AG09319 (cell line): ENCODE measurements around the gene CALCB.
"Not testable (repeated sequence)": the region's sequence is repeated elsewhere in the genome, so short reads cannot be mapped to it uniquely, and the experiment has no call there.

Experiments used
- DNase-seq: peaks from one replicate; pipeline ENCODE4 v3.0.0-alpha.2; 2010; ENCODE audit warnings: low read depth; ENCODE audit errors: extremely low read depth
- TF ChIP-seq, protein P1 (sequence below): IDR thresholded peaks from 2 replicates; pipeline ENCODE4 v1.5.1; 2011; ENCODE audit warnings: low read depth, mild to moderate bottlenecking, inconsistent platforms, low read length, moderate library complexity

CALCB gene

GRCh38 chr11:15038963-15039362 is 34.4 kb upstream of the CALCB start:
- DNase-seq: no peak
- TF ChIP-seq, protein P1, sequence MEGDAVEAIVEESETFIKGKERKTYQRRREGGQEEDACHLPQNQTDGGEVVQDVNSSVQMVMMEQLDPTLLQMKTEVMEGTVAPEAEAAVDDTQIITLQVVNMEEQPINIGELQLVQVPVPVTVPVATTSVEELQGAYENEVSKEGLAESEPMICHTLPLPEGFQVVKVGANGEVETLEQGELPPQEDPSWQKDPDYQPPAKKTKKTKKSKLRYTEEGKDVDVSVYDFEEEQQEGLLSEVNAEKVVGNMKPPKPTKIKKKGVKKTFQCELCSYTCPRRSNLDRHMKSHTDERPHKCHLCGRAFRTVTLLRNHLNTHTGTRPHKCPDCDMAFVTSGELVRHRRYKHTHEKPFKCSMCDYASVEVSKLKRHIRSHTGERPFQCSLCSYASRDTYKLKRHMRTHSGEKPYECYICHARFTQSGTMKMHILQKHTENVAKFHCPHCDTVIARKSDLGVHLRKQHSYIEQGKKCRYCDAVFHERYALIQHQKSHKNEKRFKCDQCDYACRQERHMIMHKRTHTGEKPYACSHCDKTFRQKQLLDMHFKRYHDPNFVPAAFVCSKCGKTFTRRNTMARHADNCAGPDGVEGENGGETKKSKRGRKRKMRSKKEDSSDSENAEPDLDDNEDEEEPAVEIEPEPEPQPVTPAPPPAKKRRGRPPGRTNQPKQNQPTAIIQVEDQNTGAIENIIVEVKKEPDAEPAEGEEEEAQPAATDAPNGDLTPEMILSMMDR: peak; percentile 10

DNA sequence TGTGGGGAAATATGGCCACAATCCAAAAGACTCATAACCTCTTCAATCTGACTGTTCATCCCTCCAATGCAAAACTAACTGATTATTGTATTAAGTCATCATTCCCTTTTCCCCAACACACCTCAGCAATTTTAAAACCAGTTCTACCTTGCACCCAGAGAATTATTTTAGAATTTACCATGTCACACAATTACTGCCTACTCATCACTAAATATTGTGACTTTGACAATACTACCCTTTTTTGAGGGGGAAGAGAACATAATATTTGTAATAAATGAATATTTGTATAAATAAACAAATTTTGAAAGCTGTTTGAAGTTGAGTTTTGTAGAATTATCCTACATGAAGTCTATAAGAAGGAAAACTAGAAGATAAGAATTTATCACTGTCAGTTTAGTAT is 28.2 kb upstream of the CALCB start:
- TF ChIP-seq, protein P1: no peak
- DNase-seq: no peak

GRCh38 chr11:15045891-15046290 is 27.5 kb upstream of the CALCB start:
- TF ChIP-seq, protein P1: no peak
- no peak for DNase-seq

DNA sequence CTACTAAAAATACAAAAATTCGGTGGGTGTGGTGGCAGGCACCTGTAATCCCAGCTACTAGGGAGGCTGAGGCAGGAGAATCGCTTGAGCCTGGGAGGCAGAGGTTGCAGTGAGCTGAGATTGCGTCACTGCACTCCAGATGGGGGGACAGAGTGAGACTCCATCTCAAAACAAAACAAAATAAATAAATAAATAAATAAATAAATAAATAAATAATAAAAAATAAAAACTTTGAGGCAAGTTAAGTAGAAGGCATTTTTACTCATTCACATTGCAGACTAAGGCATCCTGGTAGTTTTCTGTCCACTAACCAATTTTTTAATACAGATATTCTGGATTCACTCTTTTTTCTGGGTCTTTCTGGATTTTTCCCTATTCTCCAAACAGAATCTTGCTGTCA is 26.7 kb upstream of the CALCB start:
- not testable (repeated sequence) for DNase-seq

- TF ChIP-seq, protein P1: no peak
- no peak for DNase-seq
Observed at GRCh38 chr11:15048616-15049015, 24.8 kb upstream of the CALCB start.

DNA sequence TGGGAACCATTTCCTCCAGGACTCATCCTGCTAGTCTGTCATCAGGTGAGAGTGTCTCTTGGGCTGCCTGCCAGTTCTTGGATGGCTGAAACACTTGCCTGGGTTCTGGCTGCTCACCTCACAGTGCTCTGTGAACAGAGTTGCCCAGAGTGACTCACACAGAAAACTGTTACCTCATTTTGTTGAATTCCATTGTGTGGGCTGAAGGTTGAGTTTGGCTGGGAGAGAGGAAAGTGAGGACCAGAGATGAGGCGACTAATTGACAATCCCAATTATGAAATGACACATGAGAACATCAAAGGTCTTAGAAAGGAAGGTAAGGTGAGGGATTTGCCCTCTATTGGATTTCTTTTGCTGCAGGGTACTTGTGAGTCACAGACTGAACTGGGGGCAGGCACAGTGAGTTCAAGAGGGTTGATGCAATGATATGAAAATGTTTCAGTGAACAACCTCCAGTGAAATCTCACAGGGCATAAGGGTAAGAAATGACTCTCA is 20.2 kb upstream of the CALCB start:
- no peak for DNase-seq
- TF ChIP-seq, protein P1: no peak

GRCh38 chr11:15055620-15056356 is 17.6 kb upstream of the CALCB start:
- TF ChIP-seq, protein P1: no peak
- DNase-seq: no peak

DNA sequence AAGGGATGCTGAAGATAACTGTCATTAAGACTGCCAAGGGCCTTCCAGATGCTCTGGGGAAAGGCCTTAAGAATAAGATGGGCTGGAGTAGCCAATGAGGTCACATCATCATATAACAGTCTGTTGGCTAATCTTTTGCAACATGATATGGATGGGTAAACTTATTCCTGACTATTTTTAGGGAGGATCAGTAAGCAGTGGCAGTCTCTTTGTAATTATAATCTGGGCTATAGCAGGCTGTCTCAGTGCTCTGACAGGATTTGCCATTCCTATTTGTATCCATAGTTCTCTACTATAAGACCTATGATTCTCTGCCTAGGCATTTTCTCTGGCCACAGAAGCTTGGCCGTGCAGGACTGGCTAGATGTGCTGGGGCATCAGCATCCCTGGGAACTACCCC is 16.1 kb upstream of the CALCB start:
- TF ChIP-seq, protein P1: no peak
- DNase-seq: no peak
